Activated CD4-positive, alpha-beta T cell treated with anti-CD3 and anti-CD28 coated beads for 24 hours (primary cell): ENCODE data around the gene HIGD1B.

ENCODE experiments used
- DNase-seq, 2 donors: peaks; one replicate each; pipeline ENCODE4 v3.0.0-alpha.2; 2020; ENCODE audit warnings: low read depth in 2 of 2

The HIGD1B gene

GRCh38 chr17:44878627-44879221 lies 31.0 kb downstream of the HIGD1B start:
- DNase-seq: no peak

DNA sequence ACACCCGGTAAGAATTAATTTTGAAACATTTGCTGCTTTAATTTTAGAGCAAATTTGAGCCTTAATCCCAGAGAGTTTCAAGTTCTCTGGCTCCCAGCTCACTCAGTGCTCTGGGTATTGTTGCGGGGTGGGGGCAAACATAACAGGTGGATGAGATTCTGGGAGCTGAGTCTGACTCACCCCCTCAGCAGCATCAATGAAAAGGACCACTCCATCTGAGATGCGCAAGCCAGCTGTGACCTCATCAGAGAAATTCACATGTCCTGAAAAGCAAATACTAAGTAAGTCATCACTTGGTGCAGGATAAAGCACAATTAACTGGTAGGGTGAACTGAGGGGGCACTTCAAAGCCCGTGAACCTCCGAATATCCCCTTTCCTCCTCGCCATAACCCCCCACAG lies 31.7 kb downstream of the HIGD1B start:
- no peak for DNase-seq

- DNase-seq: no peak
Measured at GRCh38 chr17:44880062-44880461, 32.4 kb downstream of the HIGD1B start.

DNA sequence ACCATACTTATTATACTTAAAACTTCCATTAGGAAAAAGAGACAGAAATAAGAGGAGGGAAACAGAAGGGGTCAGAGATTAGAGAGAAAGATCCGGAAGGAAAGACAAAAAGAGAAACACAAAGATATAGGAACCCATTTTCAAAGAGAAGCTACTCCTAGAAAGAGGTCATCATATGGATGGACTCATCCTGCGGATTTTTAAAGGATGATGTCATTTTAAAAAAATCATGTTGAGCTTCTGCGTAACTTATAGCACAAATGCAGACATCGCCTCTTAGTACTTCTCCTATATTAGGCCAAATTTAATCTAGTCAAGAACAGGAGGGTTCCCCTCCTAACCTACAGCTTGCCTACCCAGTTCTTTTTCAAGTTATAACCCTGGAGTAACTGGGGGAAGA lies 33.5 kb downstream of the HIGD1B start:
- no peak for DNase-seq

DNA sequence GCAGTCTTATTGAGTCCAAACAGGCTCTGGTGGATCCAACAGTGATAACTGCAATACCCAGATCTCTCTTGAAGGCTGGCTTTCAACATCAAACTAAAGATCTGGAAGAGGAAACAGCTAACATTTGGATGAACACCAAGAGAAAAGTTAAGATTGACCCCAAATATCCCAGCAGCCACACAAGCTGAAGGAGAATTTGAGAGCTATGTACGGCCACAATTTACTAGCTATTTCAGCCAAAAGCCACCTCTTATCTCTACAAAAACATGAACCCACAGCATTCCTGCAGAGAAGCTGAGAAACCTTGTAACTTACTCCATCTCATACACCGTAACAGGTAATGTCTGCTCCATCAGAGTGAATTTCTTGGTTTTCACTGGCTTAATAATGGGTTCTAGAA lies 37.3 kb downstream of the HIGD1B start:
- no peak for DNase-seq

GRCh38 chr17:44887016-44887415 lies 39.3 kb downstream of the HIGD1B start:
- DNase-seq: no peak

GRCh38 chr17:44887971-44888954 lies 40.6 kb downstream of the HIGD1B start:
- no peak for DNase-seq

DNA sequence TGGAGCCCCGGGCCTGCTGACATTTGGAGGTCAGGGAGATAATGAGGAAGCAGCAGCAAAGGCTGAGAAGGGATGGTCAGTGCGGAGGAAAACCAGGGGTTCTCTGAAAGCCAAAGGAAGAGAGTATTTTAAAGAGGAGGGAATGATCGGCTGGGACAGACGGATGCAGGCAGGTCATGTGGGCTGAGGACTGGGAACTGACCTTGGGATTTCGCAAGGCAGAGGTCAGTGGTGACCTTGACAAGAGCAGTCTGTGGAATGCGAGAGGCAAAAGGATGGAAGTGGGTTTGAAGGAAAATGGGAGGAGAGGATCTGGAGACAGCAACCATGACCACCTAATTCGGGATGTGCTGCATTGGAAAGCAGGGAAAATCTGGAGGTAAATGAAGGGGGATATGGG lies 41.3 kb downstream of the HIGD1B start:
- no peak for DNase-seq

DNA sequence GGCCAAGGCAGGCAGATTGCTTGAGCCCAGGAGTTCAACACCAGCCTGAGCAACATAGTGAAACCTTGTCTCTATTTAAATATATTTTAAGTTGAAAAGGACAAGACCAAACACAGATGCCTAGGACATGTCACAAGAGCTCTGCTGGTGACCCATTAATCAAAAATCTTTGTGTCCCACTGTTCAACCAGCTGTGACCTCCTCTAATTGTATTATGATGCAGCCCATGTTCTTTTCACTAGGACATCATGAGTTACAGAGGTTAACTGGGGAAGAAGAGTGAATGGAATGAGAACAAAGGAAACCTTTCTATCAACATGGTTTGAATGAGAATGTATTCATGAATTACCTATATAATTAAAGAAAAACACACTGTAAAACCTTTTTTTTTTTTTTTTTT lies 44.6 kb downstream of the HIGD1B start:
- no peak for DNase-seq

- no peak for DNase-seq
Measured at GRCh38 chr17:44894642-44895041, 47.0 kb downstream of the HIGD1B start.

DNA sequence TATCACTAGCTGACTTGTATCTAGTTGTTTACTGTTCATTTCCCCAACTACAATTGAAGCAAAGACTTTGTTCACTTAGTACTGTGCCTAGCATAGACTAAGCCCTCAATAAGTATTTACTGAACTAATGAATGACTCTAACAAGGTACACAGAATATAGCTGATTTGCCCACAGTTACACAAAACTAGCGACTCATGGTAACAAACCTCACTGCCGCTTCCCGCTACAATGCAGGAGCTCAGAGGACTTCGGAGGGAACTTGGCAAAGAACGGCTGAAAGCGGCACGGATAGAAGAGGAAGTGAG lies 51.0 kb downstream of the HIGD1B start:
- DNase-seq: no peak

GRCh38 chr17:44899074-44899782 lies 51.5 kb downstream of the HIGD1B start, which contains the start of gene EFTUD2:
Gene EFTUD2 (minus strand): TSS chr17:44899445. CDS start chr17:44894521, 4,924 bp downstream.
- peak; percentile 86 to 88 for DNase-seq
